ENCODE data around the gene HNF1B. TPM values are rescaled to one million over a fixed set of nuclear protein-coding genes. Genes with fewer than 3 reads are reported as not detected.

HNF1B gene
- total RNA-seq, 1 donor from 2014 or later, result 0.13 TPM

GRCh38 chr17:37737971-37738370 lies 6.9 kb downstream of the HNF1B start:
- Mint-ChIP-seq H3K36me3 (ENCODE audit: low read depth, unreplicated experiment) (no peaks in the 10 kb centered on the region), H3K4me3 (ENCODE audit: unreplicated experiment) (no peak overlapping the region), H3K4me1 (ENCODE audit: unreplicated experiment) (peaks cover 2% of the 10 kb centered on the region), H3K27ac (ENCODE audit: unreplicated experiment) (no peak overlapping the region), H3K27me3 (ENCODE audit: unreplicated experiment) (peaks cover 7% of the 10 kb centered on the region), H3K9me3 (ENCODE audit: unreplicated experiment) (no peaks in the 10 kb centered on the region)
- no peak for DNase-seq (ENCODE audit: low spot score)
- no peak for TF ChIP-seq CTCF (IDR thresholded peaks at IDR 0.05; ENCODE audit: unreplicated experiment)

DNA sequence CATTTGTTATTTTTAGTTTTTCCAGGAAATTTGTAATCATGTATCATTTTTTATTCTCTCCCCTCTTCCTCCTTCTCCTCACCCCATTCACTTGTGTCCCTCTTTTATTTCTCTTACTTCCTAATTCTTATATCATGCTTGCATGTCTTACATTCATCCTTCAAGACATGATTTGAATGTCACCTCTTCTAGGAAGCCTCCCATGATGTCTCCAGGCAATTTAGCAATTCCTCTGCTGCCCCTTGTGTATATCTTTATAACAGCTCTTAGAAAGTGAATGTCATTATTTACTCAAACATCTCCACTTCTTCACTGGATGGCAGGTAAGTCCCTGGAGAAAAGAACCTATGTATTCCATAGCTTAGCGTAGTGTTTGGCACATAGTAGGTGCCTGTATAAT lies 7.8 kb downstream of the HNF1B start:
- no peak for TF ChIP-seq CTCF (IDR thresholded peaks at IDR 0.05; ENCODE audit: unreplicated experiment)
- Mint-ChIP-seq H3K9me3 (ENCODE audit: unreplicated experiment) (no peaks in the 10 kb centered on the region), H3K4me1 (ENCODE audit: unreplicated experiment) (peaks cover 2% of the 10 kb centered on the region), H3K27me3 (ENCODE audit: unreplicated experiment) (peaks cover 7% of the 10 kb centered on the region), H3K36me3 (ENCODE audit: low read depth, unreplicated experiment) (no peaks in the 10 kb centered on the region), H3K27ac (ENCODE audit: unreplicated experiment) (no peak overlapping the region), H3K4me3 (ENCODE audit: unreplicated experiment) (no peak overlapping the region)
- DNase-seq (ENCODE audit: low spot score), result no peak

DNA sequence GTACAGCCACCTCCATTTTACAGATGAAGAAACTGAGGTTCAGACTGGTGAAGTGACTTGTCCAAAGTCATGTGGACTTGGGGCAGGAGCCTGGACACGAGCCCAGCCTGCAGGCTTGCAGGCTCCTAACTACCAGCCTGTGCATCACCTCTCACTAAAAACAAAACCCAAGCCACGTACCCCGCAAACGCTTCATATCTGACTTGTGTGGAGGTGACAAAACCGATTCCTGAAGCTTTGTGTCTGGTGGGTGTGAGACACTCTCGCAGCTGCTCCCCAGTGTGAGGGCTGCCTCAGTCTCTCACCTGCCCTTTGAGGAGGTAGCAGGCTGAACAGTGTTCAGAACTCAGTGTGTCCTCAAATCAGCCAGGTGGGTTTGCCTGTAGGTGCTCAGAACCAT lies 8.4 kb downstream of the HNF1B start:
- DNase-seq (ENCODE audit: low spot score), result no peak
- no peak overlapping the region for H3K4me3 Mint-ChIP-seq (ENCODE audit: unreplicated experiment)
- peaks cover 9% of the 10 kb centered on the region for H3K27me3 Mint-ChIP-seq (ENCODE audit: unreplicated experiment)
- no peaks in the 10 kb centered on the region for H3K36me3 Mint-ChIP-seq (ENCODE audit: low read depth, unreplicated experiment)
- no peaks in the 10 kb centered on the region for H3K4me1 Mint-ChIP-seq (ENCODE audit: unreplicated experiment)
- no peak for TF ChIP-seq CTCF (IDR thresholded peaks at IDR 0.05; ENCODE audit: unreplicated experiment)
- H3K9me3 Mint-ChIP-seq (ENCODE audit: unreplicated experiment), result no peaks in the 10 kb centered on the region
- H3K27ac Mint-ChIP-seq (ENCODE audit: unreplicated experiment), result no peak overlapping the region

- Mint-ChIP-seq H3K36me3 (ENCODE audit: low read depth, unreplicated experiment) (no peaks in the 10 kb centered on the region), H3K27ac (ENCODE audit: unreplicated experiment) (no peak overlapping the region), H3K4me1 (ENCODE audit: unreplicated experiment) (no peaks in the 10 kb centered on the region), H3K4me3 (ENCODE audit: unreplicated experiment) (no peak overlapping the region), H3K9me3 (ENCODE audit: unreplicated experiment) (no peaks in the 10 kb centered on the region), H3K27me3 (ENCODE audit: unreplicated experiment) (peaks cover 9% of the 10 kb centered on the region)
- TF ChIP-seq CTCF (IDR thresholded peaks at IDR 0.05; ENCODE audit: unreplicated experiment), result no peak
- no peak for DNase-seq (ENCODE audit: low spot score)
These were observed 9.7 kb downstream of the HNF1B start for GRCh38 chr17:37735165-37735564.

DNA sequence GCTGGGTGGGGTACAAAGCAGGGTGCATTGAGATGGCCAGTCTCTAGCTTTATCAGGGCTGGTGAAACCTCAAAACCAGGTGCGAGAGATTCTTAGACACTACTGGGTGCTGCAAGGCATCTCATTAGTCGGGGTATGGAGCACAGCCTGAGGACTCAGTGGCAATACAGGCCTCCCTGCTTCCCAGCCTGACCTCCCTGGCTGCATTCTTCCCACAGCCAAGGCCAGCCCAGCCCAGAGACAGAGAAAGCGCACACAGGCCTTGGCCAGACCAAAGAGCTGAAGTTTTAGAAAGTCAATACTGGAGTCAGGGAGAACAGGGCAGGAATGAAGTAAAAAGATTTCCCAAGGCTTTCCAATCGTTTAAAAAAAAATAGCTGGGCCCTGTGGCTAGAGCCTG lies 12.5 kb downstream of the HNF1B start:
- Mint-ChIP-seq H3K36me3 (ENCODE audit: low read depth, unreplicated experiment) (no peaks in the 10 kb centered on the region), H3K4me3 (ENCODE audit: unreplicated experiment) (no peak overlapping the region), H3K27ac (ENCODE audit: unreplicated experiment) (no peak overlapping the region), H3K4me1 (ENCODE audit: unreplicated experiment) (peaks cover 8% of the 10 kb centered on the region), H3K27me3 (ENCODE audit: unreplicated experiment) (peaks cover 4% of the 10 kb centered on the region), H3K9me3 (ENCODE audit: unreplicated experiment) (no peaks in the 10 kb centered on the region)
- no peak for DNase-seq (ENCODE audit: low spot score)
- no peak for TF ChIP-seq CTCF (IDR thresholded peaks at IDR 0.05; ENCODE audit: unreplicated experiment)

Measured in endothelial cell (in vitro differentiated cells).